Endodermal cell (in vitro differentiated cells): ENCODE measurements around the gene CCDC88A. TPM values are rescaled to one million over a fixed set of nuclear protein-coding genes. Genes with fewer than 3 reads are reported as not detected.
A peak's percentile ranks its signal among the peaks of the same experiment; 100 is the strongest.
"Not testable (repeated sequence)": the region's sequence is repeated elsewhere in the genome, so short reads cannot be mapped to it uniquely, and the experiment has no call there.

Experiments used
- DNase-seq: peaks from one replicate; pipeline ENCODE4 v3.0.0-alpha.2; 2017
- H3K27ac ChIP-seq: 2 replicates; pipeline ENCODE4 v1.5.1; 2013; ENCODE audit warnings: mild to moderate bottlenecking, low read depth, low read length, moderate library complexity
- H3K27me3 ChIP-seq: 2 replicates; pipeline ENCODE4 v1.6.1; 2013; ENCODE audit warnings: mild to moderate bottlenecking, low read length, moderate library complexity; ENCODE audit not compliant: insufficient read depth, control insufficient read depth, poor library complexity, severe bottlenecking
- H3K36me3 ChIP-seq: 2 replicates; pipeline ENCODE4 v1.7.0; 2013; ENCODE audit warnings: mild to moderate bottlenecking, low read length, moderate library complexity; ENCODE audit not compliant: control insufficient read depth, insufficient read depth
- H3K4me1 ChIP-seq: one replicate; pipeline ENCODE4 v1.7.0; 2013; ENCODE audit warnings: low read length; ENCODE audit not compliant: control insufficient read depth, insufficient read depth
- H3K4me3 ChIP-seq: 2 replicates; pipeline ENCODE4 v1.5.1; 2013; ENCODE audit warnings: mild to moderate bottlenecking, low read length, moderate library complexity
- H3K9ac ChIP-seq: 2 replicates; pipeline ENCODE4 v1.6.1; 2013; ENCODE audit warnings: mild to moderate bottlenecking, low read length, moderate library complexity; ENCODE audit not compliant: poor library complexity, severe bottlenecking; ENCODE audit errors: extremely low read depth
- H3K9me3 ChIP-seq: 2 replicates; pipeline ENCODE4 v1.6.1; 2013; ENCODE audit warnings: mild to moderate bottlenecking, low read length, moderate library complexity; ENCODE audit not compliant: control insufficient read depth
- H3K27ac Mint-ChIP-seq: 2 replicates; pipeline ENCODE4 v1.8.0; 2020; ENCODE audit warnings: mixed read lengths
- H3K27me3 Mint-ChIP-seq: 2 replicates; pipeline ENCODE4 v1.8.0; 2021; ENCODE audit warnings: mild to moderate bottlenecking, mixed read lengths; ENCODE audit not compliant: insufficient read depth
- H3K36me3 Mint-ChIP-seq: 2 replicates; pipeline ENCODE4 v1.8.0; 2020; ENCODE audit warnings: low read depth, mixed read lengths
- H3K4me1 Mint-ChIP-seq: 2 replicates; pipeline ENCODE4 v1.8.0; 2020; ENCODE audit warnings: mixed read lengths
- H3K4me3 Mint-ChIP-seq: 2 replicates; pipeline ENCODE4 v1.8.0; 2020; ENCODE audit warnings: mild to moderate bottlenecking, moderate library complexity, mixed read lengths
- H3K9me3 Mint-ChIP-seq: 2 replicates; pipeline ENCODE4 v1.8.0; 2020; ENCODE audit warnings: mild to moderate bottlenecking, mixed read lengths
- WGBS, 2 experiments: methylation state at CpG; one replicate each; pipeline versions ENCODE4 v1.1.5 to v1.1.7; 2013; ENCODE audit warnings: missing lambda C conversion rate in 2 of 2, mixed read lengths in 1 of 2; ENCODE audit not compliant: insufficient coverage in 1 of 2, insufficient read length in 1 of 2; 5-methylcytosine and 5-hydroxymethylcytosine counted together
- total RNA-seq, 2 donors: library from RNA; stranded (reverse); fragmentation: NEBNext Ultra II Directional in 1 of 2; extraction: Animal tissue kit (Norgen Biotek cat#: 25700) in 1 of 2; gene quantifications; 2 replicates in 1 of 2; 3 replicates in 1 of 2; pipeline ENCODE4 v1.2.1, GENCODE V29; 2021
- TF ChIP-seq, protein P1 (sequence below): fragments of 200-600 bp; sonication (generic); conservative IDR thresholded peaks from 2 replicates; pipeline ENCODE4 v1.5.0; 2021; ENCODE audit warnings: antibody characterized with exemption, mild to moderate bottlenecking

CCDC88A gene
- total RNA-seq, 2 donors from 2014 or later, result 84.2 to 88.4 TPM

DNA sequence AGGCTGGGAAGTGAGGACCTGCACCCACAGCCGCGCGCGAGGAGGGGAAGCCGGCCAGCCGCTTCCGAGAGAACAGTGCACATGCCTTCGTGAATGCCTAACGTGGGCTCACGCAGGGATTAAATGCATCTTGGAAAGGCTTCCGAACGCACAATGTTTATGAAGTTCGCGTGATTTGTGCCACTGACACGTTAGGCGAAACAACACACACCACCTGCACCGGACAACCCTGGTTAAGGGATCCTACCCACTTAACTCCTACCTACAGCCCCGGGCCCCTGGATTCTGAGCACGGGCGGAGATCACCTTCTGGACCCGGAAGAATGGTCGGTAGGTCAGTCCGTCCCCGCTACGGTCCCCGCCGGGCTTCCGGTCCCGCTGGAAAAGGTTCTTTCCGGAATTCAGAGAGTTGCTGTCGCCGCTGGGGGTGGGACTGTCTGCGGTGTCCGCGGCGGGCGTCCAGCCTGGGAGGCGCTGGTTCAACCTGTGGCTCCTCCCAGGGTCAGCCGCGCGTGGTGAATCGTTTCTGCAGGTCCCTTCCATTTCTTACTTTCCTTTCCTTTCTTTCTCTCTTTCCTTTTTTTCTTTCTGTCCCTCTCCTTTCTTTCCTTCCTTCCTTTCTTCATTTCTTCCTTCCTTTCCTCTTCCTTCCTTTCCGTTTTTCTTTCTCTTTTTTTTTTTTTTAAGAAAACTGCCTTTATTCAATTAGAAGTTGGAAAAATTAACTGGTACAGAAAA, 150.6 kb downstream of the CCDC88A start, which contains the start of gene MTIF2:
Gene MTIF2 (minus strand): TSS at position 325 of the 738 bp plus-strand sequence. CDS start 5,373 bp downstream, outside the sequence.
- peak; percentile 98 for DNase-seq
- Histone ChIP-seq H3K27ac (peak within 1 kb of the TSS; percentile 12), H3K4me3 (peak within 1 kb of the TSS; percentile 94), H3K9me3 (no peaks in the 10 kb centered on the region), H3K36me3 (peaks cover 13% of the 10 kb centered on the region), H3K9ac (peak within 1 kb of the TSS; percentile 83), H3K27me3 (no peaks in the 10 kb centered on the region), H3K4me1 (no peaks in the 10 kb centered on the region)
- peak within 1 kb of the TSS; percentile 96 for H3K27ac Mint-ChIP-seq
- TF ChIP-seq, protein P1, sequence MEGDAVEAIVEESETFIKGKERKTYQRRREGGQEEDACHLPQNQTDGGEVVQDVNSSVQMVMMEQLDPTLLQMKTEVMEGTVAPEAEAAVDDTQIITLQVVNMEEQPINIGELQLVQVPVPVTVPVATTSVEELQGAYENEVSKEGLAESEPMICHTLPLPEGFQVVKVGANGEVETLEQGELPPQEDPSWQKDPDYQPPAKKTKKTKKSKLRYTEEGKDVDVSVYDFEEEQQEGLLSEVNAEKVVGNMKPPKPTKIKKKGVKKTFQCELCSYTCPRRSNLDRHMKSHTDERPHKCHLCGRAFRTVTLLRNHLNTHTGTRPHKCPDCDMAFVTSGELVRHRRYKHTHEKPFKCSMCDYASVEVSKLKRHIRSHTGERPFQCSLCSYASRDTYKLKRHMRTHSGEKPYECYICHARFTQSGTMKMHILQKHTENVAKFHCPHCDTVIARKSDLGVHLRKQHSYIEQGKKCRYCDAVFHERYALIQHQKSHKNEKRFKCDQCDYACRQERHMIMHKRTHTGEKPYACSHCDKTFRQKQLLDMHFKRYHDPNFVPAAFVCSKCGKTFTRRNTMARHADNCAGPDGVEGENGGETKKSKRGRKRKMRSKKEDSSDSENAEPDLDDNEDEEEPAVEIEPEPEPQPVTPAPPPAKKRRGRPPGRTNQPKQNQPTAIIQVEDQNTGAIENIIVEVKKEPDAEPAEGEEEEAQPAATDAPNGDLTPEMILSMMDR, result no peak
- no peaks in the 10 kb centered on the region for H3K27me3 Mint-ChIP-seq
- H3K9me3 Mint-ChIP-seq, result peaks cover 1% of the 10 kb centered on the region
- H3K36me3 Mint-ChIP-seq, result peaks cover 14% of the 10 kb centered on the region
- H3K4me3 Mint-ChIP-seq, result peak within 1 kb of the TSS; percentile 93
- H3K4me1 Mint-ChIP-seq, result peaks cover 1% of the 10 kb centered on the region
- 0% methylated on average over 12 to 42 of the region's 43 CpGs for WGBS, 2 experiments

DNA sequence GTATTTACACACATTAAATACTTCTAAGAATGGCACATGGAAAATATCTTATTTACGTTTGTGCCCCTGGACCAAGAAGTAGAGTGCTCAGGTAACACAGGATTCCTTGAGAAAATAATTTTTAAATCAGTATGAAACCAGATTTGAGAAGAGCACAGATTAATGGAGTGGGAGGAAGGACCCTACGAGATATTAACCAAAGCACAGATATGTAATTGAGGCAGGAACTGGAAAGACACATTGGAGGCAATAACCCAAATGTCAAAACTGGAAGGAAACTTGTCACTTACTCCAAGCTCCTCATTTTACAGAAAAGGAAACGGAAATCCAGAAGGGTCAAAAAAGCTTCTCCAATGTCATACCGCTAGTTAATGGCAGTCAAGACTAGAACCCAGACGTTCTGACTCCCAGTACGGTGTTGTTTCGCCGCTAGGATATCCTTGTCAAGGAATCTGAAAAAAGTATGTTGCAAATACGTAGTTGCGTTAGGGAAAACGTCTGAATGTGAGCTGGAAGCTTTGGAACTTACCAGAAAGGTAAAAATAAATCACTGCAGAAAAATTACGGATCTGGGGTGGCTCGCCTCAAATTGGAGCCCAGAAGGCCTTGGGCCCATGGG, 151.3 kb downstream of the CCDC88A start:
- H3K4me1 Mint-ChIP-seq, result peaks cover 1% of the 10 kb centered on the region
- no peaks in the 10 kb centered on the region for H3K27me3 Mint-ChIP-seq
- Histone ChIP-seq H3K27me3 (no peaks in the 10 kb centered on the region), H3K9ac (peak overlapping the region; percentile 83), H3K4me1 (no peaks in the 10 kb centered on the region), H3K4me3 (peak overlapping the region; percentile 94), H3K36me3 (peaks cover 19% of the 10 kb centered on the region), H3K27ac (peak overlapping the region; percentile 12), H3K9me3 (no peaks in the 10 kb centered on the region)
- TF ChIP-seq, protein P1, result no peak
- H3K9me3 Mint-ChIP-seq, result peaks cover 1% of the 10 kb centered on the region
- peak overlapping the region; percentile 93 for H3K4me3 Mint-ChIP-seq
- peak overlapping the region; percentile 96 for H3K27ac Mint-ChIP-seq
- peaks cover 21% of the 10 kb centered on the region for H3K36me3 Mint-ChIP-seq
- no peak for DNase-seq
- 21% methylated on average over 12 to 13 of the region's 13 CpGs for WGBS, 2 experiments

DNA sequence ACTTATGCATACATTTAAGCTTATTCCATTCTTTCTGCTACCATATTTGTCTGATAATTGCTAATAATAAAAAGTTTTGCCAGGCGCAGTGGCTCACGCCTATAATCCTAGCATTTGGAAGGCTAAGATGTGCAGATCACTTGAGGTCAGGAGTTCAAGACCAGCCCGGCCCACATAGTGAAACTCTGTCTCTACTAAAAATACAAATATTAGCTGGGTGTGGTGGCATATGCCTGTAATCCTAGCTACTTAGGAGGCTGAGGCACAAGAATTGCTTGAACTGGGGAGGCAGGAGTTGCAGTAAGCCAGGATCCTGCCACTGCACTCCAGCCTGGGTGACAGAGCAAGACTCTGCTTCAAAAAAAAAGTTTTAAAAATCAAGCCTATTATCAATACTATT, 160.1 kb downstream of the CCDC88A start:
- not testable (repeated sequence) for H3K9me3 ChIP-seq, H3K27me3 ChIP-seq, H3K27ac ChIP-seq, H3K9me3 Mint-ChIP-seq, H3K4me3 Mint-ChIP-seq, H3K27me3 Mint-ChIP-seq, DNase-seq, H3K4me1 ChIP-seq, H3K9ac ChIP-seq, H3K4me3 ChIP-seq, H3K27ac Mint-ChIP-seq, H3K4me1 Mint-ChIP-seq
- peaks cover 50% of the 10 kb centered on the region for H3K36me3 Mint-ChIP-seq
- H3K36me3 ChIP-seq, result peaks cover 59% of the 10 kb centered on the region
- 98 to 100% methylated on average over 3 of the region's 3 CpGs for WGBS, 2 experiments
